Nucleus accumbens (tissue), 56 donors: ENCODE results near the gene UBN2.
A peak's percentile ranks its signal among the peaks of the same experiment; 100 is the strongest.

Experiments used
- DNase-seq, 56 donors: peaks; one replicate each; lab custom pipeline; 2025; lab: John Stamatoyannopoulos, UW

Gene UBN2

DNA sequence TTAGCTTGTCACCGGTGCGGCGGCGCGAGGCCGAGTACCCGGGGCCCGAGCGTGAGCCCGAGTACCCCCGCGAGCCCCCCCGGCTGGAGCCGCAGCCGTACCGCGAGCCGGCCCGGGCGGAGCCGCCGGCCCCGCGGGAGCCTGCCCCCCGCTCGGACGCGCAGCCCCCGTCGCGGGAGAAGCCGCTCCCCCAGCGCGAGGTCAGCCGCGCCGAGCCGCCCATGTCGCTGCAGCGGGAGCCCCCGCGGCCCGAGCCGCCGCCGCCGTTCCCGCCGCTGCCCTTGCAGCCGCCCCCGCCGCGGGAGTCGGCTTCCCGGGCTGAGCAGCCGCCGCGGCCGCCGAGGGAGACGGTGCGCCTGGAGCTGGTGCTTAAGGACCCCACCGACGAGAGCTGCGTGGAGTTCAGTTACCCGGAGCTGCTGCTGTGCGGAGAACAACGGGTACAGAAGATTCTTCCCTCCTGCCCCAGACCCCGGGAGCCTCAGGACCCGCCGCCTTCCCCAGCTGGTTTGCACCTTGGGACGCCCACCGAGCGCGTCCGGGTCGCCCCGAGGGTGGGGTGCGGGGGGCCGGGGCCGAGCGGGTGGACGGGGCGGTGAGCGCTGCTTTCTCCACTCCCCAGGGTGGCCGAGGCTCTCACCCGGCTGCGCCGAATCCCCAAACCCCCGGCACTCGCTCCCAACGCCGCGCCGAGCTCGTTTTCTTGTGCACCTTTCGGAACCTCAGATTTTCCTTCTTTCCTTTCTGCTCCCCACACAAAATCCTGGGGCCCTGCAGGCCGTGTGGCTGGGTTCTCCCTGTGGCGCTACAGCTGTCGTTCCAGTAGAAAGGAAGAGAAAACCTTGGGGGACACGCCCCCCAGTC is 708 bp downstream of the UBN2 start:
- DNase-seq = peak in 38 of 56 donors; percentile 4 to 53 (median 29)

DNA sequence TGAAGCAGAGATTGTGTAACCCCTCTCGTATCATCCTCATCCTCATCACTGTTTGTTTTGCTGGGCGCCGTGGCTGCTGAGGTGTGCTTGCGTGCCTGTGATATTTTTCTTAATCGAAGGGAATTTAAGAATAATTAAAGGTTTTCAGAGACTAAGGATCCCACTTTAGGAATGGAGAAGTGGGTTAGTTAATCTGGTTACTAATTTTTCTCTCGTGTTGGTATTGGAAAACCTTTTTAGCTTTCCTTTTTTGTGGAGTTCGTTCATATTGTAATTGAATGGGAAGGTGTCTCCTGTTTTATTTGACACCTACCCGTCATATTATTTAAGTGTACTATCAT is 1.3 kb downstream of the UBN2 start:
- DNase-seq = no peak

GRCh38 chr7:139232904-139233303 is 1.9 kb downstream of the UBN2 start:
- no peak for DNase-seq

DNA sequence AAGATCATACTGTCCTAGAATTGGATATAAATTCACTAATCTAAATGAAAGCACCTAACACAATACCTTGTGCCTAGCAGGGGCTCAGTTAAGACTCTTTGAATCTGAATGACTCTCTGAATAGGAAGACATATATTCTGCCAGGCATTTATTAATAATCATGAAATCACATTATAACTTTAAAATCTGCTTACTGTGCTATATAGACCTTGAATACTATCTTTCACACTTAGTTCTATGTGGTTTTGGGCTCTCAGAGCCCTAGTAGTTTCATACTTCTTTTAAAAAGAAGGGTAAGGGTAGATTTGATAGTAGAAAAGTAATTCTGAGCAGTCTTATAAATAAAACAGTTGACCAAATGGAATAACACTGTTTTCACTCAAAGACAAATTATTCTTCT is 10.2 kb downstream of the UBN2 start:
- no peak for DNase-seq

- DNase-seq = no peak
These were observed 11.8 kb downstream of the UBN2 start for GRCh38 chr7:139242741-139243281.

- DNase-seq = no peak
These were observed 14.4 kb downstream of the UBN2 start for GRCh38 chr7:139245401-139245800.

GRCh38 chr7:139246494-139246893 is 15.5 kb downstream of the UBN2 start:
- DNase-seq = no peak

GRCh38 chr7:139246905-139247304 is 15.9 kb downstream of the UBN2 start:
- no peak for DNase-seq

DNA sequence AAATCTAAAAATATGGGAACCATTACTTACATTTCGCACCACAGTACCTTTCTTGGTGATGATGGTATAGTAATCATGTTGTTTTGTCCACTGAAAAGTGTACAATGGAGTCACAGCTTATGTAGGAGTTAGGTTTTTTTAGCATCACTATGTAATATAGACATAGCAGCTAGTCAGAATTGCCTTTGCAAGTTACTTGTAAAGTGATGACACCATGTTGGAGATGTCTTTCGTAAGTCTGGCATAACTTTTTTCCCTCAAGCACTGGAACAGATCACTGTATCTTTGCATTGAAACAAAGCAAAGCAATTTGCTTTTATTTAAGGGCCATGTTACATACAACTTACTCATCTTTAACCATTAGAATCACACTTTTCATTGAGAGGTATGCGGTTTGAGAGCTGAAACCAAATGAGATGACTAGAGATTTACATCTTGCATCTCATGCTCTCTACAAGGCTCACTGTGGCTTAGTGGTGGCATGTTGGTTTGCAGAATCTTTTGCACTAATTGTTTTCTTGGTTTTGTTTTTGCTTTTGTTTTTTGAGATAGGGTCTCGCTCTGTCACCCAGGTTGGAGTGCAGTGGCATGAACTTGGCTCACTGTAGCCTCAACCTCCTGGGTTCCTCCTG is 18.3 kb downstream of the UBN2 start:
- DNase-seq = no peak

- DNase-seq = no peak
These were observed 21.4 kb downstream of the UBN2 start for GRCh38 chr7:139252451-139252850.

DNA sequence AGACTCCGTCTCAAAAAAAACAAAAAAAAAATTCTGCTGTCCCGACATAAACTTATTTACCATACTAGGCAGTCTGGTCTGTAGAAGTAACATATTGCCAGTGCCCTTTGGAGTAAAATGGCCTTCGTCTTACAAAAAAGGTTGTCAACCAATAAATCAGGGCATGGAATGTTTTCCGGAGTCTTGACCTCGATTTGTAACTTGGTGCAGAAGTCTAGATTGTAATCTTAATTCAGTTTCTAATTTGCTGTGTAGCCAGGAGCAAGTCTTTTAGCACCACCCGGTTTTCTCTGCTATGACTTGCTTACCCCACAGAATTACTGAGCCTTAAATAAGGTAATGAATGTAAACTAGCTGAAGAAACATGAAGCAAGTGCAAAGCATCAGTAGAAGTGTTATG is 23.2 kb downstream of the UBN2 start:
- no peak for DNase-seq

DNA sequence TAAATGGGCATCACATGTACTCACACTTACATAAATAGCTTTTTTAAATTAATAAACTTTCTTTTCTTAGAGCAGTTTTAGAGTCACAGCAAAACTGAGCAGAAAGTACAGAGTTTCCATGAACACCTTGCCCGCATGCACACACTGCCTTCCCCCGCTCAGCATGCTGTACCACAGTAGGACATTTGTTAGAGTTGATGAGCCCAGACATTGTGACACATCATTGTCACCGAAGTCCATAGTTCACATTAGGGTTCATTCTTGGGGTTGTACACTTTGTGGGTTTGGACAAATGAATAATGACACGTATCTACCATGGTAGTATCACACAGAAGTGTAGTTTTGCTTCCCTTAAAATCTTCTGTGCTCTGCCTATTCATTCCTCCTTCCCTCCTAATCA is 23.7 kb downstream of the UBN2 start:
- no peak for DNase-seq

DNA sequence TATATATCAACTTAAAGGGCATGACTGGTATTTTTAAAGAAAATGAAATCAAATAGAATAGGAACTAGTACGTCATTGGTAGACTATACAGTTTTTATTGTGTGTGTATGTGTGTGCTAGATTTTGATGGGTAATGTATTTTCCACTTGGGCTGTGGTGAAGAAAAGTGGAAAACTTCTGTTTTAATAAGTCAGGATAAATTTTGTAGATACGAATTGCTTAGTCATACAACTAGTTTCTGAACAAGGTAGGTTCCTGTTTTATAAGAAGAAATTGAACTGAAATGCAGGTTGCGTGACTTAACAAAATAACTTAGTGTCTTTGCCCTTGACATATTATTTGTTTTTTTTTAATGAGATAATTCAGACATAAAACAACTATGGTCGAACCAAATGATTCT is 24.3 kb downstream of the UBN2 start:
- DNase-seq = no peak

DNA sequence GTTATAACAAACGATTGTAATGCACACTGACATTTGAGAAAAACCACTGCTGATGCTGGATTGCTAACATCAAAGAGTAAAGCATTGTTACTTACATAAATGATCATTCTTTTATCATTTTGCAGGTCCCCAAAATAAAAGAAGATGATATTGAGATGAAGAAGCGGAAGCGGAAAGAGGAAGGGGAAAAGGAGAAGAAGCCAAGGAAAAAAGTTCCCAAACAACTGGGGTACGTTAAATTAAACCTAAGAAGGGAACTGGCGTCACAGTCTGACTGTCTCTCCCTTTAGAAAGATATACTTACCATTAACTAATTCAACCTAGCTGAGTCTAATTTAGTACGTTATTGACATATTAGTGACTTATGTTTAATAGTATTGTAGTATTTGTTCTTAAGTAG is 28.1 kb downstream of the UBN2 start:
- no peak for DNase-seq

GRCh38 chr7:139264220-139264619 is 33.2 kb downstream of the UBN2 start:
- no peak for DNase-seq

- DNase-seq = no peak
These were observed 34.6 kb downstream of the UBN2 start for GRCh38 chr7:139265673-139266072.

DNA sequence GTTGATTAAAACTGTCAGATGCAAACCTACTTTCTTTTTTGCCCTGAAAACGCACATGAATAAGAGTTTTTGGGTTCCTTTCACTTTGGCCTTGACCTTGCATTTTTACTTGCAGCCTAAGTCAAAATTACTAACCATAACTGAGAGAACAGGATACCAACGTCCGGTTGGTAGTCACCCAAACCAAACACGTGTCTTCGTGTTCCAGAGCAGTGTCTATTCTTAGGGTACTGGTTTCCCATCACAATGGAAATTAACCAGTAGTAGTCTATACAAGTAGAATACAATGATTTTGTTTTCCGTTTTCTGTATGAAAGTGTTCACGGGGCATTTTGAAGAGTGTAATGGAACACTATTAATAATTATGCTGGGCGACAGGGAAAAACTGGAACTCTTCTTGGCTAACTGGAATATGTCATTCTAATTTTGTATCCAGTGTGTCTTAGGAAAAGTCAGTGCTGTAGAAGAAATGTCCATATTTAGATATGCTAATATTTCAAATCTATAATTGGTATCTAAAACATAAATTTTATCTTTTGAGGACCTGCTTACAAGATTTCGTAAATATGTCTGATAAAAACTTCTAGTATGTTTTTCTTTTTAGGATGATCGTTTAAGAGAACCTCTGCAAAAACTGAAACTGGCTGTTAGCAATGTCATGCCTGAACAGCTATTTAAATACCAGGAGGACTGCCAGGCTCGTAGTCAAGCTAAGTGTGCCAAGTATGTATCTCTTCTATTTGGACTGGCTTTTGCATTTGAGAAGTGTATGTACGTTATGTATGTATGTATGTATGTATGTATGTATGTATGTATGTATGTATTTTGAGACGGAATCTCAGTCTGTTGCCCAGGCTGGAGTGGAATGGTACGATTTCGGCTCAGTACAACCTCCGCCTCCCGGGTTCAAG is 40.9 kb downstream of the UBN2 start:
- no peak for DNase-seq

GRCh38 chr7:139284252-139284896 is 53.3 kb downstream of the UBN2 start:
- no peak for DNase-seq

DNA sequence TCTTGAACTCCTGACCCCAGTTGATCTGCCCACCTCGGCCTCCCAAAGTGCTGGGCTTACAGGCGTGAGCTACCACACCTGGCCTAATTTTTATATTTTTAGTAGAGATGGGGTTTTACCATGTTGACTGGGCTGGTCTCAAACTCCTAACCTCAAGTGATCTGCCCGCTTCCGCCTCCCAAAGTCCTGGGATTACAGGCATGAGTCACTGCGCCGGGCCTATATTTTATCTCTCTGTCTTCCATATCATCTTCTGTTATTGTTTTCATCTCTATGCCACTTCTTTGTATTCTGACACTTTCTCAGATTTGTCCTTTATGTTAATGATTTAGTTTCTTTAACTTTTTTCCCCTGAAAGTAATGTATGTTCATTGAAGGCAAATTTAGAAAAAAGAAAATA is 55.1 kb downstream of the UBN2 start:
- no peak for DNase-seq

DNA sequence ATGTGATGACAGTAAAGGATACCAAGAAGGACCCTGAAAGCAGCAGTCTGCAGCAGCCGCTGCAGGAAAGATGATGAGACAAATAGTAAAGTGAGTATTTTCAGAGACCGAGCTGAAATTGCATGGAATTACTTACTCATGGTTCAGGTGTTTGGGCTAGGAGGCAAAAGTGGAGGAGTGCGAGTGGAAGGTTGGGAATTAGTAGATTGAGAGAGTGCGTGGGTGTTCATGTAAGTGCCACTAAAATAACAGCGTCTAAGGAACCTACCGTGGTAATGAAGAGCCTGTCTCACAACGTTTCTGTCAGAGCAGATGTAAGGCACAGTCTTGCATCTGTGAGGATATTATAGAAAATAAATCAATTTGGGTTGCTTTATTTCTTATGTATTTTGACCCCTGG is 61.8 kb downstream of the UBN2 start:
- DNase-seq = peak in 6 of 56 donors; percentile 2 to 26 (median 12)
